GM12872 (cell line): ENCODE data around the gene HLA-B.
A peak's percentile ranks its signal among the peaks of the same experiment; 100 is the strongest.

Source experiments
- TF ChIP-seq, protein P1 (sequence below): IDR thresholded peaks from 3 replicates; pipeline ENCODE4 v1.5.1; 2011; ENCODE audit warnings: low read depth, mild to moderate bottlenecking, low read length, moderate library complexity; ENCODE audit not compliant: insufficient read depth

The HLA-B gene

GRCh38 chr6:31399589-31400466, 42.8 kb upstream of the HLA-B start:
- TF ChIP-seq, protein P1, sequence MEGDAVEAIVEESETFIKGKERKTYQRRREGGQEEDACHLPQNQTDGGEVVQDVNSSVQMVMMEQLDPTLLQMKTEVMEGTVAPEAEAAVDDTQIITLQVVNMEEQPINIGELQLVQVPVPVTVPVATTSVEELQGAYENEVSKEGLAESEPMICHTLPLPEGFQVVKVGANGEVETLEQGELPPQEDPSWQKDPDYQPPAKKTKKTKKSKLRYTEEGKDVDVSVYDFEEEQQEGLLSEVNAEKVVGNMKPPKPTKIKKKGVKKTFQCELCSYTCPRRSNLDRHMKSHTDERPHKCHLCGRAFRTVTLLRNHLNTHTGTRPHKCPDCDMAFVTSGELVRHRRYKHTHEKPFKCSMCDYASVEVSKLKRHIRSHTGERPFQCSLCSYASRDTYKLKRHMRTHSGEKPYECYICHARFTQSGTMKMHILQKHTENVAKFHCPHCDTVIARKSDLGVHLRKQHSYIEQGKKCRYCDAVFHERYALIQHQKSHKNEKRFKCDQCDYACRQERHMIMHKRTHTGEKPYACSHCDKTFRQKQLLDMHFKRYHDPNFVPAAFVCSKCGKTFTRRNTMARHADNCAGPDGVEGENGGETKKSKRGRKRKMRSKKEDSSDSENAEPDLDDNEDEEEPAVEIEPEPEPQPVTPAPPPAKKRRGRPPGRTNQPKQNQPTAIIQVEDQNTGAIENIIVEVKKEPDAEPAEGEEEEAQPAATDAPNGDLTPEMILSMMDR = peak; percentile 93

GRCh38 chr6:31397901-31398525, 41.0 kb upstream of the HLA-B start:
- TF ChIP-seq, protein P1 = no peak

- TF ChIP-seq, protein P1 = peak; percentile 90
Measured at GRCh38 chr6:31396422-31397152, 39.6 kb upstream of the HLA-B start.

DNA sequence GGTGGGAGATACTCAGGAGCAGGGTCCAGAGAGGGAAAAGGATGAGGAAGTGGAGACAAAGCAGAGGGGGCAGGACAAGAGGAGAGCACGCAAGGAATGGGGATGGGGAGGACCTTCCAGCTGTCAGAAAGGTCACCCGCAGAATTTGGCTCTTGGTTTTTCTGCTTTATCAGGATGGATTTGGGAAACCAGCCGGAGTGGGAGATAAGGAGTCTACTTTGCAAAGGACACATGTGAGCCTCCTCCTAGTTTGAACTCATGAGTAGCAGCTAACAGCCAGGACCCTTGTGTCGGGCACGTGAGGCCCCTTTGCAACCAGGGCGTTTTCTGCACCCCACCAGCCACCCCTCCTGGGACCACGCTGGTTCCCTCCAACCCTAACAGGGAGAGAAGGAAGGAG, 38.9 kb upstream of the HLA-B start:
- TF ChIP-seq, protein P1 = no peak

GRCh38 chr6:31394381-31394780, 37.4 kb upstream of the HLA-B start:
- TF ChIP-seq, protein P1 = no peak

- TF ChIP-seq, protein P1 = no peak
Measured at GRCh38 chr6:31393932-31394331, 37.0 kb upstream of the HLA-B start.

DNA sequence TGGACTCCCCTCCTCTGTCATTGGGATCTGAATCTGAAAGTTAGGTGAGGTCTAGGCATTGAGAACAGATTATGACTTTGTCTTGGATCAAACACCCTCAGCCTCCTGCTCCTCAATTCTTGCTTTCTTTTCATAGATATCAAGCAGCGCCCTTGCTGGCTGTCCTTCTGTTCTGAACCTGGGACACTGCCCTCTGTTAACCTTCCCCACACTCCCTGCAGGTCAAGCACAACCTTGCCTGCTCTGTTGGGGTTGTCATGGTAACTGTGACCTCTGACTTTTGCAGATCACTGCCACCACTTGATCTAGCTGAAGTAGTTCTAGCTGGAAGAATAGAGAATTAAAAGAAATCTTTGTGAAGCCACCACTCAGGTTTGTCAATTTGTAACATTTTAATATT, 30.0 kb upstream of the HLA-B start:
- TF ChIP-seq, protein P1 = no peak
